Subcutaneous adipose tissue (tissue), 4 donors: ENCODE results near the gene NME2. TPM values are rescaled to one million over a fixed set of nuclear protein-coding genes. Genes with fewer than 3 reads are reported as not detected.

Experiments
- total RNA-seq, 4 donors: library from RNA; depleted of rRNA; stranded (reverse); fragments of >200 nt; gene quantifications; one replicate each; pipeline ENCODE4 v1.1.0, GENCODE V29; 2016
- TF ChIP-seq, protein P1 (sequence below): fragments of 450-650 bp; IDR thresholded peaks from one replicate; pipeline ENCODE4 v1.5.1; 2016; ENCODE audit warnings: low read depth, mild to moderate bottlenecking, control low read depth, antibody characterized with exemption, moderate library complexity

The NME2 gene
- total RNA-seq, 4 donors from 2014 or later: 254 to 500 (median 385) TPM

DNA sequence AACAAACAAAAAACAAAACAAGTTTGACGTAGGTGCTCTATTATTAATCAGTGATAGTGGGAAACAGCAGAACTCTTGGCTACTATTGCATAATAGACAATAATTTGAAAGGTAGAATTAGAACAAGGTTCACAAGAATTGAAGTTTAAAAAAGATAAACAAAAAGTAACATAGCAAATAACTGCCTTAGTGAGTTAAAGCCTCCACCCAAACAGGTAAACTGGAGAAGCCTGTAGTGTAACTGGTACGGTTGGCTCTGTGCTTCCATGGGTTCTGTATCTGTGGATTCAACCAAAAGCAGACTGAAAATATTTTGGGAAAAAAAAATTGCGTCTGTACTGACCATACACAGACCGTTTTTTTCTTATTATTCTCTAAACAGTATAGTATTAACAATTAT lies 55.1 kb downstream of the NME2 start:
- TF ChIP-seq, protein P1, sequence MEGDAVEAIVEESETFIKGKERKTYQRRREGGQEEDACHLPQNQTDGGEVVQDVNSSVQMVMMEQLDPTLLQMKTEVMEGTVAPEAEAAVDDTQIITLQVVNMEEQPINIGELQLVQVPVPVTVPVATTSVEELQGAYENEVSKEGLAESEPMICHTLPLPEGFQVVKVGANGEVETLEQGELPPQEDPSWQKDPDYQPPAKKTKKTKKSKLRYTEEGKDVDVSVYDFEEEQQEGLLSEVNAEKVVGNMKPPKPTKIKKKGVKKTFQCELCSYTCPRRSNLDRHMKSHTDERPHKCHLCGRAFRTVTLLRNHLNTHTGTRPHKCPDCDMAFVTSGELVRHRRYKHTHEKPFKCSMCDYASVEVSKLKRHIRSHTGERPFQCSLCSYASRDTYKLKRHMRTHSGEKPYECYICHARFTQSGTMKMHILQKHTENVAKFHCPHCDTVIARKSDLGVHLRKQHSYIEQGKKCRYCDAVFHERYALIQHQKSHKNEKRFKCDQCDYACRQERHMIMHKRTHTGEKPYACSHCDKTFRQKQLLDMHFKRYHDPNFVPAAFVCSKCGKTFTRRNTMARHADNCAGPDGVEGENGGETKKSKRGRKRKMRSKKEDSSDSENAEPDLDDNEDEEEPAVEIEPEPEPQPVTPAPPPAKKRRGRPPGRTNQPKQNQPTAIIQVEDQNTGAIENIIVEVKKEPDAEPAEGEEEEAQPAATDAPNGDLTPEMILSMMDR: no peak

Other genes starting within 250 kb of the NME2 start
- 100 to 1,000 TPM; 135 to 153 (median 150) TPM for gene SPAG9, start 45.5 kb upstream of the NME2 start, total RNA-seq
- 10 to 100 TPM; 20.2 to 46.0 (median 22.7) TPM for gene NME1, start 12.9 kb upstream of the NME2 start, total RNA-seq
- 10 to 100 TPM; 19.2 to 26.5 (median 25.6) TPM for gene MBTD1, start 93.6 kb downstream of the NME2 start, total RNA-seq
- 10 to 100 TPM; 32.1 to 38.1 (median 35.1) TPM for gene UTP18, start 94.1 kb downstream of the NME2 start, total RNA-seq